ENCODE results near the gene SPPL2C. TPM values are rescaled to one million over a fixed set of nuclear protein-coding genes. Genes with fewer than 3 reads are reported as not detected.

Gene SPPL2C
- total RNA-seq, 3 donors from 2014 or later = not detected

DNA sequence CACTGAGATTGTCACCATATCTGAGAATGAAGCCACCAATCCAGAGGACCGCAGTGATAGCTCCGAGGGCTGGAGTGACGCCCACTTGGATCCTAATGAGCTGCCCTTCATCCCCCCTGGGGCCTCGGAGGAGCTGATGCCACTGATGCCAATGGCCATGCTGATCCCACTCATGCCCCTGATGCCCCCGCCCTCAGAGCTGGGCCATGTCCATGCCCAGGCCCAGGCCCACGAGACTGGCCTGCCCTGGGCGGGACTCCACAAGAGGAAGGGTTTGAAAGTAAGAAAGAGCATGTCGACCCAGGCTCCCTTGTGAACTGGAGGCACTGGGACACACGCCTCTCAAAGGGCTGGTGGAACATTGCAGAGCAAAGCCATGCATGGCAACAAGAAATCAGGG, 2.0 kb downstream of the SPPL2C start:
- intact Hi-C loops (cut with DNase I; ENCODE audit: low total_unique reads) = no loop called here
- Histone ChIP-seq H3K36me3 (no peaks in the 10 kb centered on the region), H3K9me3 (no peaks in the 10 kb centered on the region), H3K27ac (no peak overlapping the region), H3K4me3 (no peak overlapping the region), H3K27me3 (no peaks in the 10 kb centered on the region), H3K4me1 (no peaks in the 10 kb centered on the region)
- TF ChIP-seq, protein P1, sequence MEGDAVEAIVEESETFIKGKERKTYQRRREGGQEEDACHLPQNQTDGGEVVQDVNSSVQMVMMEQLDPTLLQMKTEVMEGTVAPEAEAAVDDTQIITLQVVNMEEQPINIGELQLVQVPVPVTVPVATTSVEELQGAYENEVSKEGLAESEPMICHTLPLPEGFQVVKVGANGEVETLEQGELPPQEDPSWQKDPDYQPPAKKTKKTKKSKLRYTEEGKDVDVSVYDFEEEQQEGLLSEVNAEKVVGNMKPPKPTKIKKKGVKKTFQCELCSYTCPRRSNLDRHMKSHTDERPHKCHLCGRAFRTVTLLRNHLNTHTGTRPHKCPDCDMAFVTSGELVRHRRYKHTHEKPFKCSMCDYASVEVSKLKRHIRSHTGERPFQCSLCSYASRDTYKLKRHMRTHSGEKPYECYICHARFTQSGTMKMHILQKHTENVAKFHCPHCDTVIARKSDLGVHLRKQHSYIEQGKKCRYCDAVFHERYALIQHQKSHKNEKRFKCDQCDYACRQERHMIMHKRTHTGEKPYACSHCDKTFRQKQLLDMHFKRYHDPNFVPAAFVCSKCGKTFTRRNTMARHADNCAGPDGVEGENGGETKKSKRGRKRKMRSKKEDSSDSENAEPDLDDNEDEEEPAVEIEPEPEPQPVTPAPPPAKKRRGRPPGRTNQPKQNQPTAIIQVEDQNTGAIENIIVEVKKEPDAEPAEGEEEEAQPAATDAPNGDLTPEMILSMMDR (IDR thresholded peaks at IDR 0.05) = no peak
- DNase-seq (ENCODE audit: low spot score in 2 of 2) = no peak

DNA sequence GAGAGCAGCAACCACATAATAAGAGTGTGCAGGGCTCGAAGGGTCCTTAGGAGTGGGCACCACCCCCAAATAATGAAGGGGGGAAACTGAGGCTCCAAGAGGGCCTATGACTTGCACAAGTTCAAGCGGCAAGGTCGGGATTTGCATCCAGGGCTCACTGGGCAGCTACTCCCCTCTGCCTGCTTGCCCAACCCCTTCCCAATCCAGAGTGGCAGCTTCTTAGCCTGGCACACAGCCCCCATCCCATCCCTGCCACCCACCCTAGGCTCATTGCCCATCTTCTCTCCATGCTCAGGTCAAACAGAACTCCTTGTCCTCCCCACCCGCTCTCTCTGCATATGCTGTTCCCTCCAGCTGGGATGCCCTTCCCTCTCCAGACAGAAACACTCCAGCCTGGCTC, 2.4 kb downstream of the SPPL2C start:
- Histone ChIP-seq H3K27me3 (no peaks in the 10 kb centered on the region), H3K4me3 (no peak overlapping the region), H3K4me1 (no peaks in the 10 kb centered on the region), H3K9me3 (no peaks in the 10 kb centered on the region), H3K36me3 (no peaks in the 10 kb centered on the region), H3K27ac (no peak overlapping the region)
- DNase-seq (ENCODE audit: low spot score in 2 of 2) = no peak
- intact Hi-C loops (cut with DNase I; ENCODE audit: low total_unique reads) = no loop called here
- TF ChIP-seq POLR2A (IDR thresholded peaks at IDR 0.05) (no peak), POLR2AphosphoS5 (IDR thresholded peaks at IDR 0.05) (no peak)
- TF ChIP-seq, protein P1 (IDR thresholded peaks at IDR 0.05) = no peak

DNA sequence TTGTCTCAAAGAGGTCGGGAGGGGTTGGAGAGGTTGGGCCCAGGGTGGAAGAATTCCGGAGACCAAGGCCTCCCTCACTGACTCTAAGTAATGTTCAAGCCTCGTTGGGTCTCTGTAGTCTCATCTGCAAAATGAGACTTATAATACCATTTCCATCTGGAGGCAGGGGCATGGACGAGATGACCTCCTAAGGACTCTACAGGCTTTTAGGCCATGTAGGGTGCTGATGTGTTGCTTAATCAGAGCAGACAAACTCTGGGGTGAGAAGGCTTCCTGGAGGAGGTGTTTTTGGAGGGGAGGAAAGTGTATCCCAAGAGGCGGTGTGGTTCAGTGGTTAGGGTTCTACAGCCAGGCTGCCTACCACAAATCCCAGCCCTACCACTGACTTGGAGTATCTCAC, 3.1 kb downstream of the SPPL2C start:
- intact Hi-C loops (cut with DNase I; ENCODE audit: low total_unique reads) = no loop called here

DNA sequence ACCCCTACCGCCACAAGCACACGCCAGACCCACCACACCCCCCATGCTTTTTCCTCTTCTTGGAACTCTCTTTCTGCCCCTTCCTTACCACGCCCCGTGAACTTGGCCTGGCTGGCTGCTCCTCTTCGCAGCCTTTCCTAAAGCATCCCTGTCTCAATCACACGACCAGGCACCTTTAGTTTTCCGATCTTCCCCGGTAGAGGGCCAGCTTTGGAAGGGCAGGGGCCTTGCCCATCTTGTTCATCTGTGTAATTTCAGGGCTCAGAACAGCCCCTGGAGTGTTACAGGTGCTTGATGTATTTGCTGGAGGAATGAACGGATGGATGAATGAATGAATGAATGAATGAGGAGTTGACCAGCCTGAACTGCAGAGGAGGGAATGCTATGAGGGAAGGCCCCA, 3.7 kb downstream of the SPPL2C start:
- no peaks in the 10 kb centered on the region for H3K36me3 ChIP-seq
- no peak overlapping the region for H3K27ac ChIP-seq
- TF ChIP-seq POLR2AphosphoS5 (IDR thresholded peaks at IDR 0.05) (no peak), POLR2A (IDR thresholded peaks at IDR 0.05) (no peak)
- TF ChIP-seq, protein P1 (IDR thresholded peaks at IDR 0.05) = no peak
- H3K4me1 ChIP-seq = no peaks in the 10 kb centered on the region
- no peak overlapping the region for H3K4me3 ChIP-seq
- no peaks in the 10 kb centered on the region for H3K9me3 ChIP-seq
- no peak for DNase-seq (ENCODE audit: low spot score in 2 of 2)
- intact Hi-C loops (cut with DNase I; ENCODE audit: low total_unique reads) = no loop called here
- no peaks in the 10 kb centered on the region for H3K27me3 ChIP-seq

More for the DNA sequence above, 3.1 kb downstream of the SPPL2C start:
- no peaks in the 10 kb centered on the region for H3K27me3 ChIP-seq
- H3K4me1 ChIP-seq = no peaks in the 10 kb centered on the region
- no peaks in the 10 kb centered on the region for H3K9me3 ChIP-seq
- no peak for DNase-seq (ENCODE audit: low spot score in 2 of 2)
- H3K36me3 ChIP-seq = no peaks in the 10 kb centered on the region
- no peak overlapping the region for H3K27ac ChIP-seq
- no peak overlapping the region for H3K4me3 ChIP-seq
- TF ChIP-seq POLR2A (IDR thresholded peaks at IDR 0.05) (no peak), POLR2AphosphoS5 (IDR thresholded peaks at IDR 0.05) (no peak)
- TF ChIP-seq, protein P1 (IDR thresholded peaks at IDR 0.05) = no peak

DNA sequence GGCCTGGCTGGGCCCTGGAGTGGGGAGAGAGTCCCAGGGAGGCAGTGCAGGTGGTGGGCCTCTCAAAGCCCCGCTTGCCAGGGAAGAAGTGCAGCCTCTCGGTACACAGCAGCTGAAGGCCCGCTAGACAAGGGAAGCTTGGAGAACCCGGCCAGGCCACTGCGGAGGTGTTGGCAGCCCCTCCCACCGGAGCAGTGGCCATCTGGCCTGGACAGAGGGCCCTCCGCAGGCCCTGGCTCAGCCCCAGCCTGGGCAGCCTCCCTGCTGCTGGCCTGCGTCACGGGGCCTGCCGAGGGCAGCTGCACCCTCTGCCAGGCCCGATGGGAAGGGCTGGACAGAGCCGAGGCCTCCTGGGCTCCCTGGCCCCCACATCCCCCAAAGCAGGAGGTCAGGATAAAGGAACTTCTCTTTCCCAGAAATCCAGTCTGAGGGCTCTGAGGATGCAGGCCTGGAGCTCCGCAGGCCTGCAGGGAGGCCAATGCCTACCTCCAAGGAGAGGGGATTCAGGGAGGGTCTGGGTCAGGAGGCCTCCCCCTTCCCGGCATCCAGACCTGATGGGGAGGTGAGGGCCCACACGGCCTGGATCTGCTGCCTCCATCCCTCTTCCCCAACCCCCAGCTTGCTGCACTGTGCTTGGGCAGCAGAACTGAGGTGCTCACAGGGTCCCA, 4.3 kb downstream of the SPPL2C start:
- TF ChIP-seq, protein P1 (IDR thresholded peaks at IDR 0.05) = no peak
- TF ChIP-seq POLR2AphosphoS5 (IDR thresholded peaks at IDR 0.05) = no peak
- Histone ChIP-seq H3K9me3 (no peaks in the 10 kb centered on the region), H3K36me3 (no peaks in the 10 kb centered on the region), H3K4me1 (no peaks in the 10 kb centered on the region), H3K27me3 (no peaks in the 10 kb centered on the region), H3K27ac (no peak overlapping the region), H3K4me3 (no peak overlapping the region)
- intact Hi-C loops (cut with DNase I; ENCODE audit: low total_unique reads) = no loop called here
- no peak for DNase-seq (ENCODE audit: low spot score in 2 of 2)

Measured in breast epithelium (tissue), 4 donors.